Transverse colon (tissue), 4 donors: ENCODE measurements around the gene PI16. TPM values are rescaled to one million over a fixed set of nuclear protein-coding genes. Genes with fewer than 3 reads are reported as not detected.

Source experiments
- DNase-seq: peaks from one replicate; pipeline ENCODE4 v3.0.0-alpha.2; 2019
- H3K27ac ChIP-seq, 4 donors: fragments of 200-600 bp; sonication (generic); 2 replicates each; pipeline ENCODE4 v1.5.1; 2016 to 2018; ENCODE audit warnings: inconsistent platforms in 4 of 4
- H3K27me3 ChIP-seq: fragments of 200-600 bp; sonication (generic); 2 replicates; pipeline ENCODE4 v1.5.1; 2017; ENCODE audit warnings: inconsistent platforms
- H3K36me3 ChIP-seq, 4 donors: fragments of 200-600 bp; sonication (generic); 2 replicates each; pipeline ENCODE4 v1.5.1; 2017 to 2019; ENCODE audit warnings: inconsistent platforms in 4 of 4
- H3K4me1 ChIP-seq, 4 donors: fragments of 200-600 bp; sonication (generic); 2 replicates each; pipeline ENCODE4 v1.5.1; 2017 to 2020; ENCODE audit warnings: inconsistent platforms in 4 of 4
- H3K4me3 ChIP-seq, 4 donors: fragments of 200-600 bp; sonication (generic); 1 replicate in 1 of 4; 2 replicates in 3 of 4; pipeline versions ENCODE4 v1.5.1 to v1.6.1; 2017 to 2019; ENCODE audit warnings: inconsistent platforms in 4 of 4
- H3K9me3 ChIP-seq, 2 donors: fragments of 200-600 bp; sonication (generic); 2 replicates each; pipeline ENCODE4 v1.5.1; 2017 to 2019; ENCODE audit warnings: inconsistent platforms in 2 of 2
- CTCF ChIP-seq, 5 experiments: fragments of 200-600 bp in 3 of 5; fragments of 450-650 bp in 2 of 5; sonication (generic) in 3 of 5; IDR thresholded peaks; 1 replicate in 2 of 5; 2 replicates in 3 of 5; pipeline ENCODE4 v1.5.1; 2016 to 2017; ENCODE audit warnings: antibody characterized with exemption in 5 of 5, inconsistent platforms in 3 of 5, mild to moderate bottlenecking in 2 of 5, moderate library complexity in 1 of 5
- EP300 ChIP-seq: sonication (generic); formaldehyde crosslinking; IDR thresholded peaks from one replicate; pipeline ENCODE4 v1.6.1; 2017; ENCODE audit warnings: antibody characterized with exemption, low read depth
- POLR2A ChIP-seq: fragments of 450-650 bp; IDR thresholded peaks from one replicate; pipeline ENCODE4 v1.6.1; 2016; ENCODE audit warnings: antibody characterized with exemption, mild to moderate bottlenecking, moderate library complexity
- POLR2AphosphoS5 ChIP-seq, 3 donors: sonication (generic); formaldehyde crosslinking; IDR thresholded peaks; one replicate each; pipeline ENCODE4 v1.6.1; 2016; ENCODE audit warnings: antibody characterized with exemption in 3 of 3
- WGBS, 2 donors: methylation state at CpG; one replicate each; pipeline ENCODE4 v1.1.5; 2018; ENCODE audit warnings: low coverage in 1 of 2; 5-methylcytosine and 5-hydroxymethylcytosine counted together
- in situ Hi-C, 4 donors: fragments of 200-750 bp; cut with MboI; loops; one replicate each; pipeline versions ENCODE4 v1.15.0 to v1.15.1; 2017; ENCODE audit warnings: low sequenced_read_pairs in 3 of 4, low pct_ligation_motif_present in 1 of 4, low pct_unique_long_range_greater_than_20kb in 1 of 4
- intact Hi-C: fragments of 100-400 bp; cut with DNase I; formaldehyde crosslinking; loops from one replicate; pipeline ENCODE4 v1.15.1; 2023; ENCODE audit warnings: low total_unique reads
- total RNA-seq, 4 donors: library from RNA; depleted of rRNA; stranded (reverse); fragments of >200 nt; gene quantifications; one replicate each; pipeline ENCODE4 v1.1.0, GENCODE V29; 2016

Gene PI16
- total RNA-seq, 4 donors from 2014 or later, result 0.60 to 5.6 (median 4.0) TPM; not detected in 1

GRCh38 chr6:36961441-36962435 lies 7.2 kb downstream of the PI16 start:
- H3K9me3 ChIP-seq, result no peaks in the 10 kb centered on the region
- WGBS, 2 donors, result 62 to 80% methylated on average over 4 to 38 of the region's 40 CpGs
- no peaks in the 10 kb centered on the region for H3K27me3 ChIP-seq
- H3K27ac ChIP-seq, result no peak overlapping the region
- intact Hi-C loops, result no loop called here
- TF ChIP-seq POLR2A (no peak), CTCF (IDR thresholded peaks at IDR 0.05) (no peak), POLR2AphosphoS5 (IDR thresholded peaks at IDR 0.05) (no peak), EP300 (no peak)
- H3K36me3 ChIP-seq, result no peaks in the 10 kb centered on the region
- H3K4me1 ChIP-seq, result peaks cover 0 to 5% (median 0%) of the 10 kb centered on the region in 4 donors
- in situ Hi-C loops, result no loop called here
- DNase-seq, result no peak
- no peak overlapping the region for H3K4me3 ChIP-seq

GRCh38 chr6:36962874-36963273 lies 8.3 kb downstream of the PI16 start:
- Histone ChIP-seq H3K27me3 (no peaks in the 10 kb centered on the region), H3K4me1 (peaks cover 0 to 5% (median 0%) of the 10 kb centered on the region in 4 donors), H3K36me3 (peaks cover 0 to 5% (median 0%) of the 10 kb centered on the region in 4 donors), H3K4me3 (no peak overlapping the region), H3K9me3 (no peaks in the 10 kb centered on the region), H3K27ac (no peak overlapping the region)
- TF ChIP-seq POLR2AphosphoS5 (IDR thresholded peaks at IDR 0.05) (no peak), POLR2A (no peak), CTCF (IDR thresholded peaks at IDR 0.05) (no peak), EP300 (no peak)
- 81% methylated on average over 12 of the region's 12 CpGs; no CpG with 5 or more reads in 1 of the 2 donors for WGBS, 2 donors
- in situ Hi-C loops, result no loop called here
- intact Hi-C loops, result no loop called here
- DNase-seq, result peak; percentile 74

- in situ Hi-C loops, result no loop called here
- H3K27me3 ChIP-seq, result no peaks in the 10 kb centered on the region
- peaks cover 0 to 13% (median 2%) of the 10 kb centered on the region in 4 donors for H3K36me3 ChIP-seq
- intact Hi-C loops, result no loop called here
- H3K4me1 ChIP-seq, result peaks cover 0 to 5% (median 0%) of the 10 kb centered on the region in 4 donors
- 78% methylated on average over 10 of the region's 11 CpGs; no CpG with 5 or more reads in 1 of the 2 donors for WGBS, 2 donors
- TF ChIP-seq CTCF (IDR thresholded peaks at IDR 0.05) (no peak), POLR2AphosphoS5 (IDR thresholded peaks at IDR 0.05) (peak in 1 of 3 donors; percentile 13), POLR2A (no peak)
- peak; percentile 30 for DNase-seq
- no peak overlapping the region for H3K4me3 ChIP-seq
- no peaks in the 10 kb centered on the region for H3K9me3 ChIP-seq
- peak overlapping the region in 1 of 4 donors; percentile 21 for H3K27ac ChIP-seq
Observed at GRCh38 chr6:36963451-36964290, 9.1 kb downstream of the PI16 start.

- H3K36me3 ChIP-seq, result peaks cover 0 to 20% (median 5%) of the 10 kb centered on the region in 4 donors
- WGBS, 2 donors, result 82% methylated on average over 6 of the region's 6 CpGs; no CpG with 5 or more reads in 1 of the 2 donors
- no peak overlapping the region for H3K27ac ChIP-seq
- H3K4me1 ChIP-seq, result peaks cover 0 to 5% (median 0%) of the 10 kb centered on the region in 4 donors
- H3K9me3 ChIP-seq, result no peaks in the 10 kb centered on the region
- intact Hi-C loops (no loop called here), in situ Hi-C loops (no loop called here)
- TF ChIP-seq CTCF (IDR thresholded peaks at IDR 0.05) (no peak), EP300 (no peak), POLR2A (no peak), POLR2AphosphoS5 (IDR thresholded peaks at IDR 0.05) (no peak)
- H3K4me3 ChIP-seq, result no peak overlapping the region
- H3K27me3 ChIP-seq, result no peaks in the 10 kb centered on the region
- no peak for DNase-seq
Observed at GRCh38 chr6:36964349-36964748, 9.8 kb downstream of the PI16 start.
